C4-2B (cell line): ENCODE results near the gene ZNF320.

Source experiments
- CTCF ChIP-seq: fragments of 450-650 bp; conservative IDR thresholded peaks from 2 replicates; pipeline ENCODE4 v1.5.1; 2017; ENCODE audit warnings: mild to moderate bottlenecking
- ZFX ChIP-seq: fragments of 450-650 bp; IDR thresholded peaks from 2 replicates; pipeline ENCODE4 v1.6.1; 2017

- TF ChIP-seq CTCF (no peak), ZFX (no peak)
Observed at GRCh38 chr19:52943134-52943883, 45.9 kb upstream of the ZNF320 start.
